ENCODE measurements around the gene MRPL10. TPM values are rescaled to one million over a fixed set of nuclear protein-coding genes. Genes with fewer than 3 reads are reported as not detected.

MRPL10 gene
- total and polyA plus RNA-seq, 2 of the 8 experiments (the other 6 are each of a cell fraction or from before 2014, with no cell fraction given), result 85.3 to 214 TPM

DNA sequence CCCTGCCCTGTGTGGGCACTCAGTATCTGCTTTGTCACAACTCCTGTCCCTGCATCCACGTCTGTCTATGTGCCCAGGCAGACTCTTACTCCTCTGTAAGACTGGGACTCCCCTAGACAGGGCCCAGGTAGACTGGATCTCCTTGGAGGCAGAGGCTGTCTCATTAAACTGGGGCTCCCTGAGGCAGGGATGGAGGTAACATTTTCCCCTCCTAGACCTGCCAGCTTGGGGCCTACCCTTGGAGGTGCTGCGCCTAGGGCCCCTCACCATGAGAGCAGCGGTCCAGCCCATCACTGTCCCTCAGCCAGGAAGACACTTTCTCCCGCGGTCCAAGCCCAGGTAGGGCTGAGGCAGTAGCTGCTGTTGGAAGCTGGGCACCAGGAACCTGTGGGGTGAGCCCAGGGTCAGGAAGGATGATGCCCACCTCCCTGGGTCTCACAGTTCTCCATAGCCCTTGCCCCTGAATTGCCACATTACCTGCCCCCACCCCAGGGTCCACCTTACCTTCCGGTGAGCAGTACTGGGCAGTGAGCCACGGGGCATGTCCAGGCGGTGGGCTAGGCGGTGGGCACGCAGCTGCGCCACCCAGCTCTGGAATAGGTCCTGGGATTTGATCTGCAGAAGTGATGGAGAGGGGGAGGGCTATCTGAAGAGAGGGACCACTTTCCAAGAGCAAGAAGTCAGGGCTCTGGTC is 13.2 kb downstream of the MRPL10 start (continued):
- TF ChIP-seq, protein P1, sequence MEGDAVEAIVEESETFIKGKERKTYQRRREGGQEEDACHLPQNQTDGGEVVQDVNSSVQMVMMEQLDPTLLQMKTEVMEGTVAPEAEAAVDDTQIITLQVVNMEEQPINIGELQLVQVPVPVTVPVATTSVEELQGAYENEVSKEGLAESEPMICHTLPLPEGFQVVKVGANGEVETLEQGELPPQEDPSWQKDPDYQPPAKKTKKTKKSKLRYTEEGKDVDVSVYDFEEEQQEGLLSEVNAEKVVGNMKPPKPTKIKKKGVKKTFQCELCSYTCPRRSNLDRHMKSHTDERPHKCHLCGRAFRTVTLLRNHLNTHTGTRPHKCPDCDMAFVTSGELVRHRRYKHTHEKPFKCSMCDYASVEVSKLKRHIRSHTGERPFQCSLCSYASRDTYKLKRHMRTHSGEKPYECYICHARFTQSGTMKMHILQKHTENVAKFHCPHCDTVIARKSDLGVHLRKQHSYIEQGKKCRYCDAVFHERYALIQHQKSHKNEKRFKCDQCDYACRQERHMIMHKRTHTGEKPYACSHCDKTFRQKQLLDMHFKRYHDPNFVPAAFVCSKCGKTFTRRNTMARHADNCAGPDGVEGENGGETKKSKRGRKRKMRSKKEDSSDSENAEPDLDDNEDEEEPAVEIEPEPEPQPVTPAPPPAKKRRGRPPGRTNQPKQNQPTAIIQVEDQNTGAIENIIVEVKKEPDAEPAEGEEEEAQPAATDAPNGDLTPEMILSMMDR (IDR thresholded peaks at IDR 0.05; ENCODE audit: control extremely low read depth in 1 of 3, insufficient read depth in 1 of 3, low read depth in 1 of 3, low read length in 3 of 3), result no peak
- TF ChIP-seq YY1 (IDR thresholded peaks at IDR 0.05; ENCODE audit: low read depth, low read length), result no peak
- TF ChIP-seq POLR2A (IDR thresholded peaks at IDR 0.05; ENCODE audit: control extremely low read depth in 1 of 2, low read depth in 2 of 2, low read length in 2 of 2), result no peak
- no peak for TF ChIP-seq CBX5 (IDR thresholded peaks at IDR 0.05; ENCODE audit: low read depth, low read length)
- no peak for TF ChIP-seq POLR2AphosphoS5 (IDR thresholded peaks at IDR 0.05; ENCODE audit: low read depth, low read length)
- no peak for TF ChIP-seq SIN3A (conservative IDR thresholded peaks at IDR 0.05 in 1 of 2, IDR thresholded peaks at IDR 0.05 in 1 of 2; ENCODE audit: low read depth in 1 of 2, low read length in 2 of 2)
- no peak for TF ChIP-seq POU5F1 (IDR thresholded peaks at IDR 0.05; ENCODE audit: low read depth, low read length)

All from H1 (cell line).